Mucosa of descending colon (tissue), 3 donors: Measurements from ENCODE around the gene PGBD5. TPM values are rescaled to one million over a fixed set of nuclear protein-coding genes. Genes with fewer than 3 reads are reported as not detected.

Source experiments
- ATAC-seq: fragments of 200-7000 bp; cut with Tn5 transposase; one replicate; pipeline ENCODE4 v1.9.1; 2020; ENCODE audit warnings: mild to moderate bottlenecking, moderate library complexity
- DNase-seq, 3 donors: peaks; one replicate each; pipeline ENCODE4 v3.0.0-alpha.2; 2020
- H3K36me3 ChIP-seq: fragments of 200-600 bp; one replicate; pipeline ENCODE4 v1.8.0; 2021; ENCODE audit warnings: low read depth, mild to moderate bottlenecking
- H3K4me1 ChIP-seq: fragments of 200-600 bp; one replicate; pipeline ENCODE4 v1.8.0; 2021; ENCODE audit warnings: low read depth, mild to moderate bottlenecking
- H3K4me3 ChIP-seq: fragments of 200-600 bp; one replicate; pipeline ENCODE4 v1.8.0; 2021; ENCODE audit warnings: mild to moderate bottlenecking
- H3K9me3 ChIP-seq: fragments of 200-600 bp; one replicate; pipeline ENCODE4 v1.8.0; 2021; ENCODE audit warnings: mild to moderate bottlenecking
- CTCF ChIP-seq: fragments of 200-600 bp; IDR thresholded peaks from one replicate; pipeline ENCODE4 v1.8.0; 2022; ENCODE audit warnings: antibody characterized with exemption, mild to moderate bottlenecking
- intact Hi-C, 2 donors: fragments of 100-400 bp; cut with DNase I in 1 of 2; cut with micrococcal nuclease in 1 of 2; formaldehyde crosslinking; loops; one replicate each; pipeline versions ENCODE4 v1.11.0 to v1.11.1; 2022; cut with DNase I, micrococcal nuclease
- total RNA-seq, 3 donors: library from RNA; stranded (reverse); fragmentation: NEBNext Ultra II Directional in 2 of 3; extraction: Animal tissue kit (Norgen Biotek cat#: 25700) in 2 of 3; gene quantifications; one replicate each; pipeline versions ENCODE4 v1.2.1 to v1.2.4, GENCODE V29; 2021 to 2023
- donor health status: DM: no; HTN: no; CAD: no; lungs with moderate emphysema.
- donor health status: DM: no; HTN: no; CAD: no.
- donor health status: DM: no; HTN: yes; CAD: no.

Gene PGBD5
- total RNA-seq, 3 donors from 2014 or later = 1.4 to 3.2 (median 2.7) TPM

GRCh38 chr1:230348386-230349019, 77.6 kb downstream of the PGBD5 start:
- no peak for TF ChIP-seq CTCF
- intact Hi-C loops = no loop called here
- DNase-seq (no peak), ATAC-seq (no peak)
- no peaks in the 10 kb centered on the region for H3K4me1 ChIP-seq
- H3K4me3 ChIP-seq = no peak overlapping the region
- H3K9me3 ChIP-seq = no peaks in the 10 kb centered on the region
- no peaks in the 10 kb centered on the region for H3K36me3 ChIP-seq

- H3K9me3 ChIP-seq = no peaks in the 10 kb centered on the region
- H3K4me1 ChIP-seq = no peaks in the 10 kb centered on the region
- TF ChIP-seq CTCF = no peak
- intact Hi-C loops = no loop called here
- DNase-seq = no peak
- H3K36me3 ChIP-seq = no peaks in the 10 kb centered on the region
- ATAC-seq = no peak
- no peak overlapping the region for H3K4me3 ChIP-seq
These were observed 78.2 kb downstream of the PGBD5 start for GRCh38 chr1:230347896-230348295.

GRCh38 chr1:230345139-230345885, 80.8 kb downstream of the PGBD5 start:
- DNase-seq (no peak), ATAC-seq (no peak)

GRCh38 chr1:230342699-230343098, 83.4 kb downstream of the PGBD5 start:
- H3K36me3 ChIP-seq = no peaks in the 10 kb centered on the region
- H3K4me3 ChIP-seq = no peak overlapping the region
- TF ChIP-seq CTCF = no peak
- no peak for ATAC-seq
- H3K4me1 ChIP-seq = no peaks in the 10 kb centered on the region
- DNase-seq = no peak
- intact Hi-C loops = no loop called here
- no peaks in the 10 kb centered on the region for H3K9me3 ChIP-seq

More at GRCh38 chr1:230345139-230345885, 80.8 kb downstream of the PGBD5 start:
- Histone ChIP-seq H3K9me3 (no peaks in the 10 kb centered on the region), H3K4me1 (no peaks in the 10 kb centered on the region), H3K36me3 (no peaks in the 10 kb centered on the region), H3K4me3 (no peak overlapping the region)
- intact Hi-C loops = no loop called here
- no peak for TF ChIP-seq CTCF

GRCh38 chr1:230342019-230342418, 84.1 kb downstream of the PGBD5 start:
- DNase-seq (no peak), ATAC-seq (no peak)
- Histone ChIP-seq H3K4me3 (no peak overlapping the region), H3K4me1 (no peaks in the 10 kb centered on the region), H3K9me3 (no peaks in the 10 kb centered on the region), H3K36me3 (no peaks in the 10 kb centered on the region)
- intact Hi-C loops = no loop called here
- TF ChIP-seq CTCF = no peak
